Measurements from ENCODE around the gene CXCL16. TPM values are rescaled to one million over a fixed set of nuclear protein-coding genes. Genes with fewer than 3 reads are reported as not detected.

Gene CXCL16
- total and polyA plus RNA-seq, 2 of the 13 experiments (the other 11 are each of a cell fraction or from before 2014, with no cell fraction given), result 9.4 to 101 TPM

GRCh38 chr17:4739122-4740024 is at the start of gene CXCL16, which contains the start of gene ZMYND15 (continued):
- TF ChIP-seq ZNF280B (CRISPR knock-in tag; IDR thresholded peaks at IDR 0.05; ENCODE audit: borderline replicate concordance), result peak; percentile 55; the same call in 1 of the 2 replicates
- no peak for TF ChIP-seq NPAS2 (CRISPR knock-in tag; IDR thresholded peaks at IDR 0.05; ENCODE audit: borderline replicate concordance)
- no peak for TF ChIP-seq TCF7L2 (IDR thresholded peaks at IDR 0.05; ENCODE audit: low read depth, low read length)
- TF ChIP-seq GATA4 (IDR thresholded peaks at IDR 0.05; ENCODE audit: borderline replicate concordance, low read depth), result no peak
- no peak; the same call in 1 of the 2 replicates for TF ChIP-seq KAT8 (CRISPR knock-in tag; IDR thresholded peaks at IDR 0.05)
- TF ChIP-seq IRX3 (CRISPR knock-in tag; IDR thresholded peaks at IDR 0.05; ENCODE audit: borderline replicate concordance, low read depth), result 0 out of 2 replicates have a peak, but pooled peaks have one; percentile 4
- no peak for TF ChIP-seq MLLT10 (CRISPR knock-in tag; IDR thresholded peaks at IDR 0.05)
- peak; percentile 18; the same call in 1 of the 2 replicates for TF ChIP-seq HDAC1 (CRISPR knock-in tag; IDR thresholded peaks at IDR 0.05)
- TF ChIP-seq ZNF296 (CRISPR knock-in tag; conservative IDR thresholded peaks at IDR 0.05), result no peak
- no peak for TF ChIP-seq JUN (CRISPR knock-in tag; IDR thresholded peaks at IDR 0.05)
- TF ChIP-seq HIC2 (CRISPR knock-in tag; IDR thresholded peaks at IDR 0.05; ENCODE audit: low read depth), result no peak; the same call in 1 of the 2 replicates
- TF ChIP-seq TFDP1 (CRISPR knock-in tag; IDR thresholded peaks at IDR 0.05; ENCODE audit: borderline replicate concordance), result peak; percentile 53; the same call in 1 of the 2 replicates
- TF ChIP-seq ATF7 (IDR thresholded peaks at IDR 0.05), result no peak
- peak; percentile 64; the same call in 1 of the 2 replicates for TF ChIP-seq ATF7 (CRISPR knock-in tag; IDR thresholded peaks at IDR 0.05)
- TF ChIP-seq NFKB2 (CRISPR knock-in tag; IDR thresholded peaks at IDR 0.05; ENCODE audit: borderline replicate concordance), result peak; percentile 48; the same call in 1 of the 2 replicates
- no peak for TF ChIP-seq ZNF704 (CRISPR knock-in tag; IDR thresholded peaks at IDR 0.05; ENCODE audit: borderline replicate concordance)
- TF ChIP-seq NR2F2 (IDR thresholded peaks at IDR 0.05; ENCODE audit: borderline replicate concordance, low read depth), result no peak
- TF ChIP-seq ZBTB33 (CRISPR knock-in tag; IDR thresholded peaks at IDR 0.05), result no peak; the same call in 1 of the 2 replicates
- TF ChIP-seq MAF1 (CRISPR knock-in tag; IDR thresholded peaks at IDR 0.05; ENCODE audit: borderline replicate concordance), result no peak

Data from HepG2 (cell line).